HG02938 (cell line): ENCODE measurements around the gene RNF114.
"Not testable (repeated sequence)": the region's sequence is repeated elsewhere in the genome, so short reads cannot be mapped to it uniquely, and the experiment has no call there.

Experiments used
- ATAC-seq: cut with Tn5 transposase; IDR thresholded peaks from one replicate; pipeline ENCODE4 v1.9.1; 2021; ENCODE audit warnings: mild to moderate bottlenecking, moderate library complexity; ENCODE audit not compliant: unreplicated experiment

Gene RNF114, protein sequence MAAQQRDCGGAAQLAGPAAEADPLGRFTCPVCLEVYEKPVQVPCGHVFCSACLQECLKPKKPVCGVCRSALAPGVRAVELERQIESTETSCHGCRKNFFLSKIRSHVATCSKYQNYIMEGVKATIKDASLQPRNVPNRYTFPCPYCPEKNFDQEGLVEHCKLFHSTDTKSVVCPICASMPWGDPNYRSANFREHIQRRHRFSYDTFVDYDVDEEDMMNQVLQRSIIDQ

DNA sequence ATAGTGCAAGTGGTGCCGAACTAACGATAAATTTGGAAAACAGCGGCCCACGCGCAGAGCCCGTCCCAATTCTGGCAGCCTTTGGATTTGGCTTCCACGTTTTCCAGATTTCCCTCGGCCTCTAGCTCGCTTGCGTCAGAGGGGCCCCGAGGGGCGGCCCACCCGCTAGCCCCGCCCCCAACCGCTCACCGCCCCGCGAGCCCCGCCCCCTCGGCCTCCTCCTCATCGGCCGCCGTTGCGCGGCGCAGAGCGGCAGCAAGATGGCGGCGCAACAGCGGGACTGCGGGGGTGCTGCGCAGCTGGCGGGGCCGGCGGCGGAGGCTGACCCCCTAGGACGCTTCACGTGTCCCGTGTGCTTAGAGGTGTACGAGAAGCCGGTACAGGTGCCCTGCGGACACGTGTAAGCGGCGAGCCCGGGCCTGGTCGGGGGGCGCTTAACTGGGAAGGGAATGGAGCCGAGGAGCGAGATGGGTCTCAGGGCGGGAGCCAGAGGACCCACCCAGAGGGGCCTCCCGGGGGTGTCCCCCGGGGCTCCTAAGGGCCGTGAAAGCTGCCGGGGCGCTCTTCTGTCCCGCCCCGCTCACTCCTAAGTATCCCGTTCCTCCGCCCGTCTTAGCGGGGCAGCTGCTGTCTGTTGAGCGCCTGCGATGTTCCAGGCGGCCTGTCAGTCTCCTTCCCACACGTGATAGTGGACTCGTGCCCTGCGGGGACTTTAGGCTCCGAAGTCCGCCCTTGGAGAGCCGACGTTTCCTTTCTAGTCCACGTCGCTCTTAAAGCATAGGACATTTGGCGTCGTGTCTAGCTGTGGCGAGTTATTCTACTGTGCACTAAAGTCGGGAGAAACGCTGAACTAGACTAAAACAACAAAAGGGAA is at the start of gene RNF114:
RNF114 (plus strand) TSS at position 245 of the 874 bp plus-strand sequence; CDS start at position 261, 16 bp downstream.
- peak; percentile 57 for ATAC-seq

GRCh38 chr20:49886571-49887213 is 49.5 kb upstream of the RNF114 start:
- no peak for ATAC-seq

GRCh38 chr20:49887251-49888211 is 48.7 kb upstream of the RNF114 start:
- no peak for ATAC-seq

DNA sequence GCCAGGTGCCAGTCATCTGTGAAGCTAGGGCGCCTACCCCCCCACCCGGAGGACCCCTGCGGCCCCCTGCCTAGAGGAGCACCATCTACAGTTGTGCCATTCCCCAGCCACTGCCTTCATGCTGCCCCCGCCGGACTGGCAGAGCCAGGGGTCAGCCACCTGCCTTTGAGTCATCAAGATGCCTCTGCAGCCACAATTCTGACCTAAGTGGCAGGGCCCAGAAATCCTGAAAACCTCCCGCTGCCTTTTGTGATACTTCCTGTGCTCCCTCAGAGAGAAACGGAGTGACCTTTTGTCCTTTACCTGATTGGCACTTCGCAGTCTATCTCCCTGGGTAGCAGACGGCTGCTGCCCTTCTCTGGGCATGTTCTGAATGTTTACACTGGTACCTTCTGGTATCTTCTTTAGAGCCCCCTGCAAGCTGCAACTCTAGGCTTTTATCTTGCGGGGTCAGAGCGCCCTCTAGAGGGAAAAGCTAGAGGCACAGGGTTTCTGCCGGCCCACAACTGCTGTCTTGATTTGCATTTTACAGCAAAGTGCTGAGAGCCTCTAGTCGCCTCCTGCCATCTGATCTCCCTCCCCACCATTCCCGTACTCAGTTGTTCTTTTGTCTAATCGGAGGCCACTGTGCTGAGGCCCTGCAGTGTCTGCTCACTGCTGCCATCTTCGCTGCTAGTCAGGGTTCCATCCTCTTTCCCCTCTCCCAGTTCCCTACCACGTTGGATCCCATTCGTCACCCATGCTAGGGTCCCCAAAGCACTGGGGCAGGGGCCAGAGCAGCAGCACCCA is 47.8 kb upstream of the RNF114 start:
- no peak for ATAC-seq

DNA sequence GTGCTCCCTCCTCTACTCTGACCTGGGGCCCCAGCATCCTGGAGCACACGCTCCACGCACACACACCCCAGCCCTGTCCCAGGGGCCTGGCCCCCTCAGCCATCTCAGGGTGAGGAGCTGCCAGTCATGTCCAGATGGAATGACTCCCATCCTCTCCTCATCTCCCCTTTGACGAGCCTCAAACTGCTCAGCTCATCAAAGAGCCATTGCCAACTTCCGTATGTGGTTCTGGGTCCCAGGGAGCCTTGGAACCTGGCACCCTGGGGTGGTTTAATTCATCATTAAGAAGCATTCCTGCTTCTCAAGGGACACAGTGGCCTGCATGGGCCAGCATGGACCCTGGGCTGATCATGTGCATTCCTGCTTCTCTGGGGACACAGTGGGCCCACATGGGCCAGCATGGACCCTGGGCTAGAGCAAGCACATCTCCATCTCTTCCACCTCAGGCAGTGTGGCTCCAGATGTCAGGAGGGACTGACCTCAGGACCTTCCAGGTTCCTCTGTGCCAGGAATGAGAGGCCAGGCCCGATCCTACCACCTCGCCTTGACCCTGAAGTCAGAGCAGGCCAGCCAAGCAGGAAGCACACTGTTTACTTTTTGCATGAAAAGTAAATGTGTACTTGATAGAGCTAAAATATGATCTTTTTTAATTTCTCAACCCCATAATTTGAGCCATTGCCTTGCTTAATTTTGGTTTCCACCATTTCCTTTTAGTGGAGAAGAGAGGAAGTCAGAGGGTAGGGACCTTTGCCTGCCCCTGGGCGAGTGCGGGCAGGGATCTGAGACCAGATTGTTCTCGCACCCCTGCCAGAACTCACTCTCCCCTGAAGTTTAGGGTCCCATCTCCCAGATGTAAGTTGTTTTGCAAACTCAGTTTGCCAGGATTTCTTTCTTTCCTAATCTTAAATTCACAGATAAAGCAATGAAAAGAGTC is 46.9 kb upstream of the RNF114 start:
- ATAC-seq = no peak

GRCh38 chr20:49889935-49890333 is 46.3 kb upstream of the RNF114 start:
- ATAC-seq = no peak

DNA sequence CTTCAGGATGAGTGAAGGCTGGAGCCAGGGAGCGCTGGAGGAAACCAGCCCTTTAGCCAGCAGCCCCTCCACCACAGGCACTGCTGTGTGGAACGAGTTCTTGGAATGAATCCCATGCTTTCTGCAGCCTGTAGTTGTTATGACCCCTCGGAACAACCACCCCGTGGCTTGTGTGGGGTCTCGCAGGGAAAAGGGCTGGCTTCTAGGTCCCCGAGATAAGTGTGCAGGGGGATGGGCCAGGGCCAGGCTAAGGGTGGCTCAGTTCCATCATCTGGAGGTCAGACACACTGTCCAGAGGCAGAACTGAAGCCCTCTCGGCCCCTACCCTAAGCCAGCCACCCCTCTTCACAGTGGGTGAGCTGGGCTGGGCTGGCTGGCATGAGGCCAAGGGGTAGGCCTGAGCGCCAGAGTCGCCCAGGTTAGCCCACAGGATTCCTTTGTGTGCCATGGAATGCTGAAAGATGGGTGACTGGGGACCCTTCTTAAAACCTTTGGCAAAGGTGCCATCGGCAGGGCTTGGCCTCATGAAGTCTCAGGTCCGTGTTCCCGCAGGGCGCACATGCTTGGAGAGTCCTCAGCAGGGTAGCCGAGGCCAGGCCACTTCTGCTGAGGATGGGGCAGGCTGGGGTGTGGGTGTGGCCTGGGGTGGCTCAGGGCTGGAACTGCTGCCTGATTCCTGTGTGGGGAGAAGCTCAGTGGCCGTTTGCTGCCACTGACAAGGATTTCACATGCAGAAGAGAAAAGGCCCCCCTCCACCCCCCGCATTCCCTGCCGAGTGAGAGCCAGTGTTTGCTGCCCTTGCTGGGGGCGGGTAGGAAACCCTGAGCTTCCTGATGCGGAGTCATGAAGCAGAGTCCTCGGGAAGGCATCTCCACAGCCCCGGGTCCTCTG is 45.5 kb upstream of the RNF114 start:
- no peak for ATAC-seq

DNA sequence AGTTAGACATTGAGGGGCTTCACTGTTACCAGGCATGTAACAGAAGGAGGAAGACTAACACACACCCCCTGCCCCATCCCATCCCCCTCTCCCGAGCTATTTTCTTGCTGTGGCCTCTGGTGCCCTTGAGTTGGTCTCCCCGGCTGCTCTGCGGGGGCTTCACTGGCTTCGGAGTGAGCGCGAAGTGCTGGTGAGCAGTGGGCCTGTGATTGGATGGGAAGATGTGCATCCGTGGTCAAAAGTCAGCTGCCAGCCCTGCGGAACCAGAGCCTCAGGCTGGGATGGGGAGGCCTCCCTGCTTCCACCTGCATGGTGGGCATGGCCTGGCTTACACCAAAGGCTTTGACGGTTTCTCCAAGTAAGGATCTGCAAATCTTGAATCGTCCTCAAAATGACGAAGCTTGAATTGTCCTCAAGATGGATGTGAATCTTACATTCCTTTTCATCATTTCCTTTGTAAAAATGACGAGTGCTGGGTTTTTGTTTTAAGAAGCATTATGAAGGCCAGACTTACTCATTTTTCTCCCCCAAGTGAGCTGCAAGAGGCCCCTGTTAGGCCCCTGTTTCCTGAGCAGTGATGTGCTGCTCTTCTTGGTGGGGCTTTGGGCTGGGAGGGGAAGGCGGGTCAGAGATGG is 44.6 kb upstream of the RNF114 start:
- ATAC-seq = no peak

DNA sequence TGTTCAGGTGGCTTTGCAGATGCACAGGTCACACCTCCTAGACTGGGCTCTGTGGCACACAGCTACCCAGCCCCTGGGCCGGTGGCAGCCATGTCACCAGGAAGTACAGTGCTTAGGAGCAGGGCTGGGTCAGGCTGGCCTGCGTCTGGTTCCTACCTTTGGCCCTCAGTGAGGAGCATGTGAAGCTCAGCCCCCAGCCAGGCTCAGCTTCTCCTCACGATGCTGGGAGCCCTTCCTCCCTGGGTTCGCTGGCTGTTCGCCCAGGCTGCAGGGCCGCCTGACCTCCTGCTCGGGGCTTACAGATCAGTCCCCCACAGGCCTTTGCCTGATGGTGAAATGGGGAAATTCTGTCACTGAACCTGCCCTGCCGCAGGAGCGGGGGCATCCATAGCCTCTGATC is 43.9 kb upstream of the RNF114 start:
- ATAC-seq = no peak

GRCh38 chr20:49892817-49893216 is 43.4 kb upstream of the RNF114 start:
- ATAC-seq = no peak

GRCh38 chr20:49893242-49894072 is 42.7 kb upstream of the RNF114 start:
- ATAC-seq = no peak

- no peak for ATAC-seq
Observed at GRCh38 chr20:49894073-49894470, 42.1 kb upstream of the RNF114 start.

- ATAC-seq = not testable (repeated sequence)
Observed at GRCh38 chr20:49895474-49896093, 40.6 kb upstream of the RNF114 start.

GRCh38 chr20:49896204-49896603 is 40.0 kb upstream of the RNF114 start:
- no peak for ATAC-seq

DNA sequence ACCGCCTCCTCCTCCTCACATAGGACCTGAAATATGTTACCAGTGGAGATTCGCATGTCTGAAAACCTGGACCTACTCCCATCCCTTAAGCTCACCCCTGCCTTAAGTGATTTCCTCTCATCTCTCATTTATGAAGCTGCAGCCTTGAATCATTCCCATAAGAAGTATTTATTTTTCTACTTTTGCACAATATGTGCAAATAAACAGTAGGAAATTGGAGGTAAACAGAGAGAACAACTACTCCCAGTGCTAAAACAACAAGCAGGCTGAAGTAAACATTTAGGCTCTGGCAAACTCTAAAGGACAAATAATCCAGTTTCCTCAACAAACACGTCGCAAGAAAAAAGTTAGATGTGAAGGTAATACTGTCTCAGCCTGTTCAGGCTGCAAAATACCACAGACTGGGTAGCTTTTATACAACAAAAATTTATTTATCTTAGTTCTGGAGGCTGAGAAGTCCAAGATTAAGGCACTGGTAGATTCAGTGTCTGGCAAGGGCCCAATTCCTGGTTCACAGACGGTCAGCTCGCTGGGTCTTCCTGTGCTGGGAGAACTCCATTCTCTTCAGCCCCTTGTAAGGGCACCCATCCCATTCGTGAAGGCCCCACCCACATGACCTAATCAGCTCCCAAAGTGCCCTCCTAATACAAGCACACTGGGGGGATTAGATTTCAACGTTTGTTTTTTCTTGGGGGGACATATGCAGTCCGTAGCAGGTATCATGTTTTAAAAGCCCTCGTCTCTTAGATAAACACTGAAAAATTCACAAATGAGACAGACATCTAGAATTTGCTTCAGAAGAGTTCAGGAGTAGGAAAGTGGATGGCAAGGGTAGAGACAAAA is 36.4 kb upstream of the RNF114 start:
- ATAC-seq = no peak
